ENCODE measurements around the gene SOD1.

The SOD1 gene

DNA sequence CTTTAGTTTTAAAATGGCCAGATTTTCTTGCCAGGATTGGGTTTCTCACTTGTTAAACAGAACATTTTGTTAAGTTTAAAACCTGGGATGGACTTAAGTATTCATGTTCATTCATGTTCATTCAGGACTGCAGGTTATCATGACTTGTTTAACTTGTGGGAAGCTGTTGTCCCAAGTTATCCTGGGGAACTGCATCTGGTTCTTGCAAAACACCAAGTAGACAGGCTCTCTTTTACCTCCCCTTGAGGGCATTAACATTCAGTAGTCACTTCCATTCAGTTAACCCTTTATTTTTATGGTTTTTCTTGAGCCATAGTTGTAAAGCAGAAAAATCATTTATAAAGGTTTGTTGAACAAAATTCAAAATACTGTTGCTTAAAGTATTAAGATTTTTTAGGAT is 8.1 kb downstream of the SOD1 start:
- peaks cover 34% of the 10 kb centered on the region for H3K4me1 ChIP-seq (ENCODE audit: low read depth, poor library complexity, severe bottlenecking)
- peaks cover 35% of the 10 kb centered on the region; the same call in 1 of the 2 replicates for H3K36me3 ChIP-seq (ENCODE audit: insufficient read depth)
- no peak overlapping the region for H3K4me3 ChIP-seq (IDR thresholded peaks at IDR 0.05; ENCODE audit: insufficient read depth, low read depth, low read length)
- TF ChIP-seq CTCF (conservative IDR thresholded peaks at IDR 0.05; ENCODE audit: low read depth, low read length) = no peak
- H3K9ac ChIP-seq = no peak overlapping the region
- no peaks in the 10 kb centered on the region for H3K27me3 ChIP-seq (ENCODE audit: insufficient read depth, low read depth)
- H2AFZ ChIP-seq (ENCODE audit: low read depth) = no peak overlapping the region
- no peak overlapping the region for H3K4me2 ChIP-seq
- peaks cover 35% of the 10 kb centered on the region for H3K79me2 ChIP-seq (ENCODE audit: insufficient read depth, low read depth)
- no peak overlapping the region for H3K27ac ChIP-seq
- peaks cover 28% of the 10 kb centered on the region for H4K20me1 ChIP-seq (ENCODE audit: insufficient read depth)

- Histone ChIP-seq H3K27me3 (ENCODE audit: insufficient read depth, low read depth) (no peaks in the 10 kb centered on the region), H4K20me1 (ENCODE audit: insufficient read depth) (peaks cover 18% of the 10 kb centered on the region), H3K27ac (no peak overlapping the region), H3K4me3 (IDR thresholded peaks at IDR 0.05; ENCODE audit: insufficient read depth, low read depth, low read length) (no peak overlapping the region), H2AFZ (ENCODE audit: low read depth) (no peak overlapping the region), H3K36me3 (ENCODE audit: insufficient read depth) (peaks cover 32% of the 10 kb centered on the region; the same call in 1 of the 2 replicates), H3K9ac (no peak overlapping the region), H3K4me2 (no peak overlapping the region), H3K79me2 (ENCODE audit: insufficient read depth, low read depth) (peaks cover 23% of the 10 kb centered on the region), H3K4me1 (ENCODE audit: low read depth, poor library complexity, severe bottlenecking) (peaks cover 25% of the 10 kb centered on the region)
- no peak for TF ChIP-seq CTCF (conservative IDR thresholded peaks at IDR 0.05; ENCODE audit: low read depth, low read length)
Measured at GRCh38 chr21:31668651-31669491, 9.4 kb downstream of the SOD1 start.

DNA sequence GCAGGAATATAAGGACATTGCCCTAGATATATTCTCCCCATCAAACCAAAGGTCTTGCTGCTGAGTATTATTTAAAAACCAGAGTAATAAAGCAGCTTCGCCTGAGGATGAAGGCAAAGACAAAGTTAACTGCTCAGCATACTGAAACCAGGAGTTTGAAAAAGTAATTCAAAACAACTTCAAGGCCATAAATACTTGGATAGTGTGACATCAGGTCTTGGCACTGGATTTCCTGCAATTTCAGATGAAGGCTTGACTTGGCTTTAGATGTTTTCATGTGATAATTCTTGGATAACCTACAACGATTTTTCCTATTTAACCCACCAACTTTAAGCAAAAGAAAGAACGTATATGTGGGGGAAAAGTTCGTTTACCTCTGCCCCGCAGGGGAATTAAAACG is 10.6 kb downstream of the SOD1 start:
- Histone ChIP-seq H3K79me2 (ENCODE audit: insufficient read depth, low read depth) (peaks cover 11% of the 10 kb centered on the region), H3K36me3 (ENCODE audit: insufficient read depth) (peaks cover 28% of the 10 kb centered on the region; the same call in 1 of the 2 replicates), H4K20me1 (ENCODE audit: insufficient read depth) (peaks cover 9% of the 10 kb centered on the region; the same call in 1 of the 2 replicates), H3K4me3 (IDR thresholded peaks at IDR 0.05; ENCODE audit: insufficient read depth, low read depth, low read length) (no peak overlapping the region), H3K4me2 (no peak overlapping the region), H2AFZ (ENCODE audit: low read depth) (no peak overlapping the region), H3K4me1 (ENCODE audit: low read depth, poor library complexity, severe bottlenecking) (peaks cover 14% of the 10 kb centered on the region), H3K27ac (no peak overlapping the region), H3K9ac (no peak overlapping the region), H3K27me3 (ENCODE audit: insufficient read depth, low read depth) (no peaks in the 10 kb centered on the region)
- no peak for TF ChIP-seq CTCF (conservative IDR thresholded peaks at IDR 0.05; ENCODE audit: low read depth, low read length)

- no peaks in the 10 kb centered on the region for H3K27me3 ChIP-seq (ENCODE audit: insufficient read depth, low read depth)
- H3K9ac ChIP-seq = no peak overlapping the region
- H3K36me3 ChIP-seq (ENCODE audit: insufficient read depth) = peaks cover 26% of the 10 kb centered on the region; the same call in 1 of the 2 replicates
- peaks cover 4% of the 10 kb centered on the region; the same call in 1 of the 2 replicates for H3K79me2 ChIP-seq (ENCODE audit: insufficient read depth, low read depth)
- H3K27ac ChIP-seq = no peak overlapping the region
- H3K4me1 ChIP-seq (ENCODE audit: low read depth, poor library complexity, severe bottlenecking) = peaks cover 8% of the 10 kb centered on the region
- H3K4me2 ChIP-seq = no peak overlapping the region
- TF ChIP-seq CTCF (conservative IDR thresholded peaks at IDR 0.05; ENCODE audit: low read depth, low read length) = no peak
- no peak overlapping the region for H3K4me3 ChIP-seq (IDR thresholded peaks at IDR 0.05; ENCODE audit: insufficient read depth, low read depth, low read length)
- H4K20me1 ChIP-seq (ENCODE audit: insufficient read depth) = peaks cover 5% of the 10 kb centered on the region; the same call in 1 of the 2 replicates
- H2AFZ ChIP-seq (ENCODE audit: low read depth) = no peak overlapping the region
Measured at GRCh38 chr21:31671146-31671716, 11.7 kb downstream of the SOD1 start.
